Neuronal stem cell (in vitro differentiated cells): ENCODE results near the gene BUD31.

Source experiments
- DNase-seq: peaks from one replicate; pipeline ENCODE4 v3.0.0-alpha.2; 2013; ENCODE audit warnings: low spot score
- H2AFZ ChIP-seq: one replicate; pipeline ENCODE4 v1.6.1; 2013; ENCODE audit warnings: mild to moderate bottlenecking, low read length, inconsistent platforms
- H2AK5ac ChIP-seq: 2 replicates; pipeline ENCODE4 v1.6.1; 2013; ENCODE audit warnings: low read depth, mild to moderate bottlenecking, inconsistent platforms, low read length, moderate library complexity, mixed read lengths
- H2BK120ac ChIP-seq: 2 replicates; pipeline ENCODE4 v1.6.1; 2013; ENCODE audit warnings: low read depth, mild to moderate bottlenecking, inconsistent platforms, low read length, moderate library complexity, mixed read lengths
- H2BK12ac ChIP-seq: one replicate; pipeline ENCODE4 v1.6.1; 2013; ENCODE audit warnings: low read length, inconsistent platforms
- H2BK15ac ChIP-seq: 2 replicates; pipeline ENCODE4 v1.6.1; 2013; ENCODE audit warnings: mild to moderate bottlenecking, low read length, inconsistent platforms, mixed read lengths
- H2BK5ac ChIP-seq: one replicate; pipeline ENCODE4 v1.6.1; 2013; ENCODE audit warnings: inconsistent platforms, mild to moderate bottlenecking, low read length, moderate library complexity
- H3K14ac ChIP-seq: one replicate; pipeline ENCODE4 v1.6.1; 2013; ENCODE audit warnings: low read length, inconsistent platforms
- H3K18ac ChIP-seq: 2 replicates; pipeline ENCODE4 v1.6.1; 2013; ENCODE audit warnings: low read length, inconsistent platforms
- H3K23ac ChIP-seq: 2 replicates; pipeline ENCODE4 v1.6.1; 2013; ENCODE audit warnings: low read depth, mild to moderate bottlenecking, mixed read lengths, low read length, inconsistent platforms; ENCODE audit not compliant: poor library complexity
- H3K27ac ChIP-seq: replicated peaks from 3 replicates; pipeline ENCODE4 v1.5.1; 2013; ENCODE audit warnings: low read length, inconsistent platforms
- H3K27me3 ChIP-seq, 3 experiments: 2 replicates each; pipeline ENCODE4 v1.6.1; 2013; ENCODE audit warnings: low read length in 3 of 3, mild to moderate bottlenecking in 2 of 3, inconsistent platforms in 1 of 3, low read depth in 1 of 3, mixed read lengths in 1 of 3, moderate library complexity in 1 of 3; ENCODE audit not compliant: control insufficient read depth in 3 of 3, insufficient read depth in 3 of 3
- H3K36me3 ChIP-seq, 2 donors: replicated peaks in 1 of 2; 2 replicates each; pipeline ENCODE4 v1.6.1; 2013; ENCODE audit warnings: low read length in 2 of 2; ENCODE audit not compliant: control insufficient read depth in 2 of 2, insufficient read depth in 2 of 2
- H3K4ac ChIP-seq: 2 replicates; pipeline ENCODE4 v1.6.1; 2013; ENCODE audit warnings: inconsistent platforms, mild to moderate bottlenecking, low read length, moderate library complexity
- H3K4me1 ChIP-seq, 2 donors: 1 replicate in 1 of 2; 2 replicates in 1 of 2; pipeline ENCODE4 v1.6.1; 2013; ENCODE audit warnings: low read length in 2 of 2, low read depth in 1 of 2; ENCODE audit not compliant: control insufficient read depth in 2 of 2, insufficient read depth in 1 of 2
- H3K4me2 ChIP-seq: one replicate; pipeline ENCODE4 v1.6.1; 2013; ENCODE audit warnings: mild to moderate bottlenecking, low read length, inconsistent platforms; ENCODE audit not compliant: insufficient read depth, poor library complexity, severe bottlenecking
- H3K4me3 ChIP-seq, 2 donors: 2 replicates each; pipeline ENCODE4 v1.5.1; 2013; ENCODE audit warnings: low read length in 2 of 2, mild to moderate bottlenecking in 2 of 2, inconsistent platforms in 1 of 2, moderate library complexity in 1 of 2
- H3K79me1 ChIP-seq: one replicate; pipeline ENCODE4 v1.6.1; 2013; ENCODE audit warnings: low read depth, mild to moderate bottlenecking, inconsistent platforms, low read length, moderate library complexity
- H3K9ac ChIP-seq: one replicate; pipeline ENCODE4 v1.6.1; 2013; ENCODE audit warnings: mild to moderate bottlenecking, low read depth, low read length, inconsistent platforms; ENCODE audit not compliant: poor library complexity
- H3K9me3 ChIP-seq, 2 donors: replicated peaks in 1 of 2; 2 replicates each; pipeline versions ENCODE3 to v1.6.1; 2013; ENCODE audit warnings: low read length in 2 of 2, mild to moderate bottlenecking in 2 of 2, inconsistent platforms in 1 of 2, low read depth in 1 of 2, mixed read lengths in 1 of 2, moderate library complexity in 1 of 2; ENCODE audit not compliant: control insufficient read depth in 2 of 2, insufficient read depth in 1 of 2
- H4K8ac ChIP-seq: one replicate; pipeline ENCODE4 v1.6.1; 2013; ENCODE audit warnings: low read depth, mild to moderate bottlenecking, inconsistent platforms, low read length, moderate library complexity
- H4K91ac ChIP-seq: one replicate; pipeline ENCODE4 v1.6.1; 2013; ENCODE audit warnings: low read length, low read depth, mild to moderate bottlenecking, inconsistent platforms; ENCODE audit not compliant: poor library complexity
- WGBS, 2 donors: extraction: QIAGEN DNeasy Blood & Tissue Kit; methylation state at CpG; one replicate each; pipeline ENCODE4 v1.1.7; 2013; ENCODE audit warnings: missing lambda C conversion rate in 2 of 2, mixed read lengths in 1 of 2; ENCODE audit not compliant: insufficient read length in 2 of 2, insufficient replicate concordance in 1 of 2; ENCODE audit errors: extremely low coverage in 2 of 2; 5-methylcytosine and 5-hydroxymethylcytosine counted together

The BUD31 gene

DNA sequence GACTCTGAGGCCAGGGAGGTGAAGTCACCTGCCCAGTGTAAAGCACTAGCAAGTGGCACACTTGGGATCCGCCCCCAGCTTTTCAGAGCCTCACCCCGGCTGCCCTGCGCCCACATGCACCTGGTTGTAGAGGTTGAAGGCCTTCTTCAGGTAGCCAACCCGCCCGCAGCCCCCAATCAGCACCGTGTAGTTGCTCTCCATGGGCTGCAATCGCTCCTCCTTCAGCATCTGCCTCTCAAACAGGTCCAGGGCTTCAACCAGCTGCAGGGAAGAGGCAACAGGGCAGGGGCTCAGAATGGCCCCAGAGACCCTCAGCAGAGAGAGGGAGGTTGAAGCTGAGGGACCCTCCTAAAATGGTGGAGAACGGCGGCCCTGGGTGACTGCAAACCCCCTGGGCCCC, 24.4 kb downstream of the BUD31 start:
- no peak overlapping the region for H3K4me3 ChIP-seq
- WGBS, 2 donors: no CpG with 5 or more reads among the region's 9 CpGs
- no peaks in the 10 kb centered on the region for H3K27me3 ChIP-seq

DNA sequence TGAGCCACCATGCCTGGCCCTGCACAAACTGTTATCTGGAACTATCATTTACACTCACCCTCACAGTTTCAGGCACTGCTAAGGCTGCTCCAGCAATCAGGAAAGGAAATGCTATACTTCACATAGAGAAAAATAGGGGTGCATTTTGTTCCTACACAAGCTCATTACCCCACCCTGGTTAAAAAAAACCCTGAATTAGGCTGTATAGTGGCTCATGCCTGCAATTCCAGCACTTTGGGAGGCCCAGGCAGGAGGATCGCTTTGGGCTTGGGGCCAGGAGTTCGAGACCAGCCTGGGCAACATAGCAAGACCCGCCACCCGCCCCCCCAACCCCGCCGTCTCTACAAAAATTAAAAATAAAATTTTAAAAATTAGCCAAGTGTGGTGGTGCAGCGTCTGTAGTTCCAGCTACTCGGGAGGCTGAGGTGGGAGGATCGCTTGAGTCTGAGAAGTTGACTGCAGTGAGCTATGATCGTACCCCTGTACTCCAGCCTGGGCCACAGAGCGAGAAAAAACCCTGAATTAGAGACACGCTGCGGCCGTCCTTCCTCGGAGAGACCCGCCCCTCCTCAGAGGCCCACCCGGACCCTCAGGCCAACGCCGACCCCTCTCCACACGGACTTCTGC, 29.3 kb downstream of the BUD31 start:
- Histone ChIP-seq H2BK5ac (peak overlapping the region; percentile 79), H3K79me1 (peaks cover 16% of the 10 kb centered on the region), H3K27me3 (no peaks in the 10 kb centered on the region), H3K27ac (no peak overlapping the region), H3K23ac (peak overlapping the region; percentile 98), H3K4me1 (peaks cover 8 to 12% of the 10 kb centered on the region in 2 donors), H3K4me2 (peak overlapping the region; percentile 76), H2AK5ac (peak overlapping the region; percentile 61), H2BK12ac (peak overlapping the region; percentile 78), H4K91ac (no peak overlapping the region), H2BK120ac (no peak overlapping the region), H3K36me3 (peaks cover 18 to 61% of the 10 kb centered on the region in 2 donors), H4K8ac (peak overlapping the region; percentile 76), H3K18ac (peak overlapping the region; percentile 95), H2AFZ (peak overlapping the region; percentile 99), H3K14ac (peak overlapping the region; percentile 85), H3K4ac (no peak overlapping the region), H3K4me3 (peak overlapping the region; percentile 86 to 98), H2BK15ac (peak overlapping the region; percentile 91), H3K9ac (peak overlapping the region; percentile 91), H3K9me3 (no peaks in the 10 kb centered on the region)
- no peak for DNase-seq
- WGBS, 2 donors: no CpG with 5 or more reads among the region's 20 CpGs

More for the DNA sequence above, 24.4 kb downstream of the BUD31 start:
- Histone ChIP-seq H2AFZ (no peak overlapping the region), H4K8ac (no peak overlapping the region), H2BK12ac (no peak overlapping the region), H3K18ac (no peak overlapping the region), H3K4me2 (no peak overlapping the region), H4K91ac (no peak overlapping the region), H2BK120ac (no peak overlapping the region), H2AK5ac (no peak overlapping the region), H2BK5ac (no peak overlapping the region), H3K4me1 (peaks cover 2 to 5% of the 10 kb centered on the region in 2 donors), H3K14ac (no peak overlapping the region), H3K27ac (no peak overlapping the region), H3K9ac (no peak overlapping the region), H3K79me1 (peaks cover 6% of the 10 kb centered on the region), H3K23ac (peak overlapping the region; percentile 43), H3K36me3 (peaks cover 45 to 79% of the 10 kb centered on the region in 2 donors), H3K4ac (no peak overlapping the region), H3K9me3 (no peaks in the 10 kb centered on the region), H2BK15ac (no peak overlapping the region)
- DNase-seq: no peak

DNA sequence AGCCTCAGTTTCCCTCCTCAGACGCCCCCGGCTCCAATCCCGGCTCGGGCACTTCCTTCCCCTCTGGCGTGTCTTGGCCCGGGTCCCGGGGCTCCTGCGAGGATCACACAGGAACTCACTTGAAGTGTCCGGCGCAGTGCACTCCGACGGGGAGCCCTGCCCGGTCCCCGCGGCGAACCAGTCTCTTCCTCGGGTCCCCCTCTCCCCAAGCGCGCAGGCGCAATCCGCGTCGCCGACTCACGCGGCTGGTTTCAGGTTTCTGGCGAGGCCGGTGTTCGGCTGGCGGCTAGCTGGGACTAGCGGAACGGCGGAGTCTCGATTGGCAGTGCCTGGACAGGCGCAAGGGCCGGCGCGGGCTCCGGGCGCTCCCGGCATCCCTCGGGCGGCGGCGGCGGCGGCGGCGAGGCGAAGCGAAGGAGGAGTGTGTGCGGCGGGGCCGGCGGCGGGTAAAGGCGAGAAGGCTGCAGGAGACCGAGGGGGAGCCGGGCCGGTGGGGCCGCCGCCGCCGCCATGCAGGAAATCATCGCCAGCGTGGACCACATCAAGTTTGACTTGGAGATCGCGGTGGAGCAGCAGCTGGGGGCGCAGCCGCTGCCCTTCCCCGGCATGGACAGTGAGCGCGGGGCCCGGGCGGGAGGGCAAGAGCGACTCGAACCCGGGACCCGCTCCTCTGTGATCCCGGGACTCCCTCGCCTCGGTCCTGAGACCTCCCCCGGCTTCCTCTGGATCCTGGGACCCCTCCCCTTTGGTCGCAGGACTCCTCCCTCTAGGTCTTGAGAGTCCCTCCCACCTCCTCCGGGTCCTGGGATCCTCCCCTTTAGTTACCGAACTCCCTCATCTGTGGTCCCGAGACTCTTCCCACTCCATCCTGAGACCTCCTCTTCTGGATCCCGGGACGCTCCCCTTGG, 30.1 kb downstream of the BUD31 start, which contains the start of the genes CPSF4 and PTCD1:
CPSF4 (plus strand) TSS at position 371 of the 908 bp plus-strand sequence; CDS start at position 511, 140 bp downstream.
PTCD1 (minus strand) TSS at position 226 of the 908 bp plus-strand sequence. CDS start 3,556 bp downstream, outside the sequence.
- Histone ChIP-seq H3K4me3 (peak within 1 kb of the TSS; percentile 86 to 98), H3K36me3 (peaks cover 13 to 61% of the 10 kb centered on the region in 2 donors), H3K4ac (peak within 1 kb of the TSS; percentile 99), H2BK120ac (no peak within 1 kb of the TSS), H2AFZ (peak within 1 kb of the TSS; percentile 99), H2BK12ac (peak within 1 kb of the TSS; percentile 78), H2BK15ac (peak within 1 kb of the TSS; percentile 91), H2BK5ac (peak within 1 kb of the TSS; percentile 79), H3K27ac (peak within 1 kb of the TSS; percentile 91), H4K91ac (no peak within 1 kb of the TSS), H3K9me3 (no peaks in the 10 kb centered on the region), H4K8ac (peak within 1 kb of the TSS; percentile 76), H3K9ac (peak within 1 kb of the TSS; percentile 100), H3K14ac (peak within 1 kb of the TSS; percentile 92), H3K23ac (peak within 1 kb of the TSS; percentile 98), H3K4me2 (peak within 1 kb of the TSS; percentile 76), H3K18ac (peak within 1 kb of the TSS; percentile 99), H3K27me3 (no peaks in the 10 kb centered on the region), H3K4me1 (peaks cover 8 to 12% of the 10 kb centered on the region in 2 donors), H3K79me1 (peaks cover 13% of the 10 kb centered on the region), H2AK5ac (peak within 1 kb of the TSS; percentile 71)
- WGBS, 2 donors: no CpG with 5 or more reads among the region's 89 CpGs
- peak; percentile 97 for DNase-seq
